Activated T-helper 9 cell treated with anti-CD3 and anti-CD28 coated beads, Interleukin-2, amount 50 U/mL, for 16 hours (primary cell): ENCODE results near the gene NTNG1.

Source experiments
- DNase-seq: peaks from one replicate; pipeline ENCODE4 v3.0.0-alpha.2; 2020; ENCODE audit warnings: low read depth

The NTNG1 gene

DNA sequence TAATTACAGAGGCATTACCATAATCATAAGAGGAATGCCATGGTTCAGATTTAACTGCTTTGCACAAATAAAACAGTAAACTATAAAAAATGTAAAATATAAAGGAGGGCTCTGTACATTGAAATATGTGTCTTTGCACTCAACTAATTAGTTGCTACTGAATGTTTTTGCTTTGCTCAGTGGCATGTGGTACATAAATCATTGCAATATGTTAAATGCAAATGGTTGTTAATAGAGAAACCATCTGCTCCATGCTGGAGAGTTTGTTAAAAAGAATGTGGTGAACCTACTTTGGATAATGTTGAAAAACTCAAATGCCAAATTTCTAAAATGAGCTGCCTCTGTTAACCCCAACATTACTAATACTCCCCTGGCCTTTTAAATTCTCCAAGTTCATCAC, 201.5 kb downstream of the NTNG1 start:
- DNase-seq: no peak

DNA sequence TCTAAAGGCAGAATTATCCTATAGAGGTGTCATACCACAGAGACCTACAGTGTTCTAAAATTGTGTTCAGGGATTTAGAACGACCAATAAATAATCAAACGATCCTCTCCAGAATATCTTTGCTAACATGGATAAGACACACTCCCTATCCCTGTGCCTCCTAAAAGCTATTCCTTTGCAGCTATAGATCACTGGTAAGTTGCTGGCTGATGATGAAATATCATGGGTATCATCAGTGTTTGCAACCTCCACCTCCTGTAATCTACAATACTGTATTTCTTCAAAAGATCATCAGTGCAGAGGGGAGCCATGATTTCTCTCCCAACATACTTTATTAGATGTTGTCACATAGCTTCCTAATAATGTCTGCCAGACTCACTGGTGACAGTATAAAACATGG, 201.9 kb downstream of the NTNG1 start:
- no peak for DNase-seq

DNA sequence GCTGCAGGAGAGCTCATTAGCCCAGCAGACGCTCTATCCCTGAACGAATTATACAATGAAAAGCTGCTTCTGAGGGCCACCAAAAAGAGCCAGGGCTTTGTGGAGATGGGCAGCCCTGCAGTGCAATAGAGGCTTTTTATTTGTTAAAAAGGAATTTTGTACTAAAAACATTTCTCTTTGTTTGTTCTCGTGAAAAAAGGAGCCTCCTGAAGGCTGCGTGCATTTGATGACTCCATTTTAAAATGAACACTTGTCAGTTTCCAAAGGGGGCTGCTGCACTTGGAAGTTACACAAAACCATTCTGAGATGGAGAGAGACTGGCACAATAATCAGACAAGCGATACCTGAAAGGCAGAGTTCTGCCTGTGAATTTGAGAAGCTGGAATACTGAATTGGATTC, 202.8 kb downstream of the NTNG1 start:
- no peak for DNase-seq

DNA sequence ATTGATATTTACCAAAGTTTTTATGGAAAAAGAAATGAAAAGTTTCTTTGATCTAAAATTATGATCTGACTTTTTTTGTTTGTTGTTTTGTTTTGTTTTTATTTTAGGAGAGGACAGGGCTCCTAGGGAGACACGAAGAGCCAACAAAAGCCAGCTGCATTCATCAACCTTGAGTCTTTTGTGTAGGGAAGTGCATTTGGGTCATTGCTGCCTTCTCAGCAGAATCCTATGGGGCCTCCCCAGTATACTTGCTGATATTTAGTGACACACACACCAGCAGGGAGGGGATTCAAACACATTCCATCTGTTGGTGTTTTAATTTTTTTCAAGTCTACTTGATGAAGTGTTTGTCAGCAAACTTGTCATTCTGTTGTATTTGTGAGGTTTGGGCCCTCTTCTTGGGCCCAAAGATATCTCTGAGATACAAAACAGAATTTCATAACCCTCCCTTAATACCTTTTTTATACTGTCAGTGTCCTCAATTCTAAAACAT, 203.5 kb downstream of the NTNG1 start:
- no peak for DNase-seq

DNA sequence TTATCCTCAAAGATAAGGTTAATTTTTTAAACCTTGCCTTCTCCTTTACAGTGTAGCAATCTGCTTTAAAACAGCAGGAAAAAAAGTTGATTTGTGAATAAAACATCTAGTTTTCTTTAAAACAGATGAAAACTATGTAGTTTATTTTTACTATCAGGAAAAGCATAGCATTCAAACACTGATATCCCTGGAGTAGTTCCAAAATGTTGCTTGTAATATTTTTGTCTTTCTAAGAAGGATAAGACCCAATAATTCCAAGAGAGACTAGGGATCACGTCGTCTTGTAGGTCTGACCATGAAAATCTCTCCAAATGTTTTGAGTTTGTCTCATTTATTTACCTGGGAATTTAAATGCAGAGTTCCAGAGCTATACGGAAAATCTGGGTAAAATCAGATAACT, 204.0 kb downstream of the NTNG1 start:
- no peak for DNase-seq

DNA sequence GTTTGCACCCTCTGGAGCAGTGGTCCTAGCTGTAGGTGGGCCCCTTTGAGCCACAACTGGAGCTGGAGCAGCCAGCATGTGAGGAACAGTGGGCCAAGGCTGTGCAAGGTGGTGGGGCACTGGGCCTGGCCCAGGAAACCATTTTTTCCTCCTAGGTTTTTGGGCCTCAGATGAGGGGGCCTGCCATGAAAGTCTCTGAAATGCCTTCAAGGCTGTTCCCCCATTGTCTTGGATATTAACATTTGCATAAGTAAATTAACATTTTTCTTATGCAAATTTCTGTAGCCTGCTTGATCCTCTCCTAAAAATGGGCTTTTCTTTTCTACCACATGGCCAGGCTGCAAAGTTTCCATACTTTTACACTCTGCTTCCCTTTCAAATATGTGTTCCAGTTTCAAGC, 212.0 kb downstream of the NTNG1 start:
- no peak for DNase-seq

DNA sequence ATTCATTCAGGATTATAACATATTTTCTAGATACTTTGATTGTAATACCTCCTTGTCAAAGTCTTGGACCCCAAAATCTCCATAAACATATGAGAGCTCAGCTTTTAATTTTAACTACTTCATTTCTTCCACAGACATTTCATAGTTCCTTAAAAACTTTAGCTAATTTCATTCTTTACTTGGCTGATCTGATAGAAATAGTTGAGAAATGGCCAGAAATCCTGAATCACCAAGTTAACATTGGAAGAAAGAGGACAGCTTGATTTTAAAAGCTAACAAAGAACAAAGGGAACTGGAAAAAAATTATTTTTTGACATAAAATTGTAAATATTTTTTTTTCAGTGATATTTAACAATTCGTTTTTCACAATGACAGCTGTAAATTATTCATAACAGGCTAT, 216.5 kb downstream of the NTNG1 start:
- no peak for DNase-seq

DNA sequence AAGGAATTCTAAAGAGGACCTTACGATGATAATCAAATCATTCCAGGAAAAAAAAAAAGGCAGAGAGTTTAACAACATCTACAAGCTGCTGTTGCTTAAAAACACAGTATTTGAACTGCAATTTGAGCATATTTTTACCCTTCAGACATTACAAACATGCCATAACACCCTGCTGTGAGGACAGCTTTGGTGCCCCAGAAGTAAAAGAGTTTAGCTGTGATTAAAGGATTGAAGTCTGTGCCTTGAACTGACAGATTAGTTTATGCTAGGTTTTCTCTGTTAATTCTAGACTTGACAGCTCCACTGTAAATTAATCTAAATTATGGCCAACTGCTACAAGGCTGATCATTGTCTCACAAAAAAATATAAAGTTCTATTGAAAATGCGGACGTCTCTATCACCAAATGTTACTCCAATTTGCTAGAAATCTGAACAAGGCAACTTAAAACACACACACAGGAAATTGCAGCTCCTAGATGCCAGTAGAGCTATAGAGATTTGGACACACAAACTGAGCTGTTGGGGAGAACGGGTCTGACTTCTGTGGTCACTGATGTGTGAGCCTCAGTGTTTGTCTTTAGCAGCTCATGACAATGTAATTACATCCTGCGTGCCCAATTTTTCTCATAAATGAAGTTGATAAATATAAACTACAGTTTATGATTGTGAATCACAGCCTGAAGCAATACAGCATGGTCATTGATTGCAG, 217.9 kb downstream of the NTNG1 start:
- no peak for DNase-seq

DNA sequence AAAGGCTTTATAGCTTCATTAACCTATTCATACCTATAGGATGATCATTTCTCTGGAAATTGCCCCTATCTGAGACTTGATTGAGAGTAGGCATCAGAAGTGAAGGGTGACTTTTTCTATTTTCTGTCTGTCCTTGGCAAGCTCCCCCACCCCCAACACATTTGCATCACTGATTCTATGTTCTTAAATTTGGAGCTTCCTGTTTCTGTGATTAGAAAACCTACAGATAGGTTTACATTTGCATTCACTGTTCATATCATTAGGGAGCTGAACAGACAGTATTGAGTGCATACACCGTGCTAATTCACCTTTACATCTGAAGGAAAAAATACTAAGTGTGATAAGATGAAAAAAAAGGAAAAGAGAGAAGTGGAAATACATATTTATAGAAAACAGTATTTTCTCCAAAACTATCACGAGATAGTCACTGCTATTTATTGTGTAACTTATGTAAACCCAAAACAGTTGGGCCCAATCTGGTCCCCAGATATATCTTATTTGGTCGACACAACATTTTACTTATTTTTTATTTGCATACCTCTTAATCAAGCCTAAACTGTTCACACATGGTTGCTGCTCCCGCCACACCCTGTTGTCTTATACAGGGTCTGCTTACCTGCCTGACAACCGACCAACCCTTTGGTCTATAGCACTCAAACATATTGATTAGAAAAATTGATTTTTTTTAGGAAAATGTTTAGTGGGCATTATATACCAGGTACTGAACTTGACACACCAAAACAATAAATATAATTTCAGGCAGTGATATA, 218.8 kb downstream of the NTNG1 start:
- no peak for DNase-seq

DNA sequence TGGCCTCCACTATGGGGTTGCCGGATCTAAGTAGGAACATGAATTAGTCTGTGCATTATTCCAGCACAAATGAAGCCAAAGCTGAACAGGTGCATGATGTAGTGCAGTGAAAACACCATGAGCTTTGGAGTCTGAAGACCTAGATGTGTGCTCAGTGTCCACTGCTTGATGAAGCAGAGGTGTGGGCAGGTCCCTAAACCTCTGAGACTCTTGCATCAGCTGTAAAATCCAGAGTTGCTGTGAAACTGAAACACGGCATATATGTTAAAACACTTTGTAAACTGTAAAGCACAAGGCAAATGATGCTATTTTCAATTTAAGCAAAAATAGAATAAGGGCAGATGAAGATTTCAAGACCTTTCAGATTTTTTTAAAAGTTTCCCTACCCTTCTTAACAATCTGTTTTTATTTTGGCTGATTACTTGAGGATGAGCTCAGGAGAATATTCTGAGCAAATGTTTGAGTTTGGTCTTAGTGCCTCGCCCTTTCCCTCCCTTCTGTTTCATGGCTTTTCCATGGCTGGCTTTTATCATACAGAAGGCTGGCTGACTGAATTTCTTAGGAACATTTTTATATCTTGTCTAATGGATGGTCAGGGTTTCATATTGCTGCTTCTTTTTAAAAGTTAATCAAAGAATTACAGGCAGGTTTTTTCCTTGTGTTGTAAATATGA, 221.8 kb downstream of the NTNG1 start:
- no peak for DNase-seq

DNA sequence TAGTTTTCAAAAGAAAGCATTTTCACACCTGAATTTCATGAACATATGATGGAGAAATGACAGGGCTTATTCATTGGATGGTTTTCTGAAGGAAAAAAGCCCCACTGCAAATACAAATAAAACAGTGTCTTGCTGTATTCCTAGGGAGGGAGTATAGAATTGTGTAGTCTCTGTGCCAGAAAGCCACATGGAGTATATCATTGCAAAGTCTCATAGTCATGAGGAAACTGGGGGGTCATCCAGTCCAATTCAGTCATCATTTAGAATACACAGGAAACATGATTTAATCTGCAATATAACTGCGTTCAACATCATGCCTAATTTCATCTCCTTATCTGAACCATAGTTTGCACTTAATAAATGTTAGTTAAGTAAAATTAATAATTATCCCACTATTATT, 222.3 kb downstream of the NTNG1 start:
- DNase-seq: no peak

DNA sequence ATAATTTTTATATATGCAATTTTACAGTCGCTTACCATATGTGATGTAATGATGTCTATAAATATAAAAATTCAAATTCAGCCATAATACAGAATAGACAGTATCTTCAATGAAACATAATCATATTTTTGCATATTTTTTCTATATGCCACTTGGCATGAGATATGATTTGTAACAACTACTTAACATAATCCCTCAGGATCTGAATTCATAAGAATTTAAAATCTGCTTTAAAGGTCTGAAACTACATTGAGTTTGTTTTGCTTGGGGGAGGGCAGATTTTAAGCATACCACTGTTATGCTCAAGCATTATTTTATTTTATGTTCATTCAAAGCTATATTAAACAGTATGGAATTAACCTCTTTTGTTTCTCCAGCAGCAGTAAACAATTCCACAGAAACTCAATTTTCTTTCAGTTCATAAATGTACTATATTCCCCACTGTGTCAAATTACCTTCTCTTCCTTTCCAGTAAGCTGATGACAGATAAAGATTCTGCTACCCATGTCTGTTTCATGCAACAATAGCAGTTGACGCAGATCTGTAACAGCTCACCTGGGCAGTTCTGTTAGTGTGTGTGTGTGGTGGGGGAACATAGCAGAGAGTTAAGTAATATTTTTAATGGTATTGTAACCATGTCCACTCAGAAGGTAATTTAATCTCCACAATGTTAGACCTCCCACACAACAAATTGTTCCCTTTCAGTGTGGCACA, 224.8 kb downstream of the NTNG1 start:
- DNase-seq: no peak

DNA sequence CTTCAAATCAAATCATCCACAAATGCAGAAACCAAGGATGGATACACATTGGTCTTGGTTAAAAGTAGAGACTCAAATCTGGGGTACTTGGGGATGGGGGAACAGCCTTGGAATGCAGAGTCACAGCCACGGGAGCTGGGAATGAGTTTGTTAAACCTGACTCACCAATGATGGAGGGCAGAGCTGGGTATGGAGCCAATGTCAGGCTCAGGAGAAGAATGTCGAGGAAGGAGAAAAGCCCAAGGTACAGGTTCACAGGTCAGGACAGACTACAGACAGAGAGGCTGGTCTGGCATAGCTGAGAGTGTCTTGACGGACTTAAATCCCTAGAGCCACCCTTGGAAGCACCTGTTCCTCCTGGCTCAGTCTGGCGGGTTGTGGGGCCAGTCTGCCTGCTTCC, 237.6 kb downstream of the NTNG1 start:
- DNase-seq: no peak

DNA sequence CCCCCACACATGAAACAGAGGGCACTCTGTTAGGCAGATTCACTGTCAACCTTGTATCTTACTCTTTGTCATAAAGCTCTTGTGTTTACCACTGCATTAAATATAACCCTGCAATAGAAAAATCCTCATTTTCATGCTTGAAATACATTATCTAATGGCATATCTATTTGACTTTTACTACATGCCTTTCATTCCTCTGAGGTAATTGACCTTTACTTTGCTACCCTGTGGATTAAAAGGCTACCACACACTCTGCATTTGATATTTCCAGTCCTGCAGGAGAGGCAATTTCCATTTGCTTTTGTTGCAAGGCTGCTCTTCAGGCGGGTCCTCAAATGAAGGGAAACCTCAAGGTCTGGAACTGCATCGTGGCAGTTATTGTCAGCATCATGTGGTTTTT, 238.0 kb downstream of the NTNG1 start:
- no peak for DNase-seq

DNA sequence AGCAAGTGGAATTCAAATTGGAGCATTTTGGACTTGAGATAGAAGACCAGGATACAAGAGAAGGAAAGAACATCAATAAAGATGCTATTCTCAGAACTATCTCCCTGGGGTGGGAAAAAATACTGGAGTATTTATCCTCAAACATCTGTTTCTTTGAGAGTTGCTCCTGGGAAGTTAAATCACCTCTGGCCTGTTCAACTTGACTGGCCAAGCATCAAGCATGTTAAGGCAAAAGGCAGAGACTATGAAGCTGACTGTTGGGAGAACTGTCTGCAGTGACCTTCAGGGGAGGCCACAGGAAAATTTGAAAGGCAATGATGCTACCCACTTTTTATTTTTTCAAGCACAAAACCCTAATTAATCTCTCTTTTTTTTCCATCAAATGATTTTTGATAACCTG, 239.0 kb downstream of the NTNG1 start:
- DNase-seq: no peak

DNA sequence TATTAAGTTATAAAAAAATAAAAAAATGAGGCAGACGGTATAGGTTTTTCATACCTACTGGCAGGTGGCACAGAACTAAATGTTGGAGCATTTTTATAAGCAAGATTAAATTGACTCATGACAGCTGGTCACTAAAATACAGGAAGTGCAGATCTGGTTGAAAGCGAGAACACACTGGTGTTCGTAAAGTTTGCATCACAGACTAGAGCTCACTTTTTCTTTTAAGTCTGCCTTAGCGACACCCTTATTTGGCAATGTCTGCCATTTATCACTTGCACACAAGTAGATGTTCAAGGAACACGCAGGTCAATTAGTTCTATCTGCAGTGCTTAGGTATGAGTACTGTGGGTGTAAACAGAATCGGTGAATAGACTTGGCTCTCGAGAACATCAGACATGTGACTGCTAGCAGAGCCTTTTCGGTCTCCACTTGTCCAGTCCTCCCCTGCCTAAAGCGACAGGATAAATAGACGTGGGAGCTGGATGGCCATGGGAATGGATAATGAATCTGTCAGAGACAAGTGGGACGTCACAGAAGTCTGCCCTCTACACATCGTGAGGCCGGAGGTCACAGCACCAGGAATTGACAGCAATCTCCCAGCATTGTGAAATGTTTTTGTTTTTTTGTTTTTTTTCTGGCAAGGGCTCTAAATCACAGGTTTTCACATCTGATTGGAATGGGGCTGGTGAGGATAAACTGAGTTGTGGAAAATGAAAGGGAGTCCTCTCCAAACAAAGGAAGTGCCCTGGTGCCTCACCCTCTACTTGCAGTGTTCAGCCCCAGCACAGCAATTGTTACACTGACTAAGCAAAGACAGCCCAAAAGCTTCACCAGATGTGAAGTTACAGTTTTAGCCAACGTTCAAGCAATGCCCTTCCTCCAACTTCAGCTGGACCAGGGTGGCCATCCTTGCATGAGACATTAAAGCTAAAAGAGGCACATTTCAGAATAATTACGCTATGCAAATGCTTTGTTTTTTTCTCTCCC, 248.9 kb downstream of the NTNG1 start:
- no peak for DNase-seq

DNA sequence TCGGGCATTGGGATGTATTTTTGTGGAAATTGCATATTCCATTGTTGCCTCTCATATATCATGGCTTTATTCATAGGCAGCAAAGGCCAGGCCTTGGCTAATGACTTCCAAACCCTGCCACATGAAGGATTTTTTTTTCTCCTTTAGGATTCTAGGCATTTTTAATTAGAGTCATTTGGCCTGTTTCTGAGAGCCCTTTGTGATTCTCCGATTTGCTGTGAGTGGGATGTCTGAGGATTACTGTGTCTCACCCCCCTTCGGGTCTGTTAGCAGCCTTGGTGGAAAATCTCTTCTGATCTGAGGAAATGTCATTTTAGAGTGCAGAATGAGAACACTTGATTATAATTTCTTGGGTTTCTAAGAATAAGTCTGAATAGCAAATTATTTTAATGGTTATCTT, 253.5 kb downstream of the NTNG1 start:
- no peak for DNase-seq

DNA sequence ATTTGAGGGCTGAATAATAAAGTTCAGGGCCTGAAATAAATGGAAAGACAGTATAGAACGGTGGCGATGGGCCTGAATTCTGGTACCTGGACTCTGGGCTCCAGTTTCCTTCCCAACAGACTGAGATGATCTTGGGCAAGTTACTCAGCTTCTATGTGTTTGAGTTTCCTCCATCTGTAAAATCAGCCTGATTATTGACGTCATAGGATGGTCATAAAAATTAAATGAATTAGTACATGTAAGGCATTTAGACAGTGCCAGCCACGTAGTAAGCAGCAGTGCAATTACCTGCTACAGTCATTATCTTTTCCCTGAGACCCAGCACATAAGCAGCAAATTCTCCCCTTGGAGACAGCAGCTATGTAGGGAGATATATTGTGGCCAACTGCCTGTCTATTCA, 260.9 kb downstream of the NTNG1 start:
- no peak for DNase-seq

DNA sequence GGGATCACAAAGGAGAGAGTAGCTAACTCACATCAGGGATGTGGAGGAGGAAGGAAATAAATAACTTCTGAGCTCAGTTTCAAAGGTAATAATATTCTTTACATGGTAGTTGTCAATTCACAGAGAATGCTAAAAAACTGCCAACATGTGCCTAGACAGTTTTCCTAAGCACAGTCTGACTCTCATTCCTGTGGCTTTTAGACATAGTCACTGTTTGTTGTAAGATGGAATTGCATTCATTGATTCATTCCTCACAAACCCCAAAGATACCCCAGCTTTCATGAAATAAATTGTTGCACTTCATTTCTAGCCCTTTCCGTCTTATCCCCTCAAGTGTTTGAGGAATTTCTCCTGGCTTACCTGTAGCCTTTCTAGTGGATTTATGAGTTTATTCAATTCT, 263.9 kb downstream of the NTNG1 start:
- no peak for DNase-seq

DNA sequence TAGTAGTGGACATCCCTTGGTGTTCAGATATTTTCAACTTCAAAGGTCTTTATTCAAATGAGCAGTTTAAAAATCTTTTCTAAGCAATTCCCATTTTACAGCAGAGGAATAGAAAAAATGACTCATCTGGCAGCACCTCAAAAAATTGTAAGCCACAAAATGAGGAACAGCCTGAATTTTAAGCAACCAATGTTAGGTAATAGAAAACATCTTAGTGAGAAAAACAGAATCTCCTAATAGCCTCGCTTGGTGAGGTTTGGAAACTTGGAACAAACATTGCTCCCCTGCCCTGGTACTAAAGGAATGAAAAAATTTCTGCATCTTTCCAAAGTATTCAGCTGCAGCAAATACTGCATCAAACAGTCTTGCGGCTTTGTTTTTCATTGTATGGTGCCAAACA, 264.4 kb downstream of the NTNG1 start:
- no peak for DNase-seq

DNA sequence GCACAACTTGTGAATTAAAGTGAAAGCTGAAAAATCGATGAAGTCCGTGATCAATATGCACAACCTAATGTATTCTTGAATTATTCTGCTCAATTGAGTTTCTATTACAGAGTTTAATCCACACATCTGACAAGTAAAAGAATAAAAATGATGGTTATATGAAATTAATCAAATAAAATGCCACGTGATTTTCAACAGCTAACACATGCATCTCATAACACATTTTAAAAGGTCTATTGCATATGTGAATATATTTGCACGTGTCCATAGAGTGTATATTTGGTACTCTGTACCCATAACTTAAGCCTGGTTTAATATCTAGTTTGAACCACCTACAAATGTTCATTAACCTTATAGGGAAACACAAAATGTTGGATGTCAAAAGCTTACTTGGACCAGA, 266.2 kb downstream of the NTNG1 start:
- no peak for DNase-seq
